Hindlimb muscle (tissue), 1 donor: Measurements from ENCODE around the gene DGKB. TPM values are rescaled to one million over a fixed set of nuclear protein-coding genes. Genes with fewer than 3 reads are reported as not detected.

Experiments used
- DNase-seq: peaks from one replicate; pipeline ENCODE4 v3.0.0-alpha.2; 2013
- polyA plus RNA-seq: library from polyadenylated mRNA; unstranded; fragments of 120-200 nt; gene quantifications from one replicate; pipeline ENCODE4 v1.2.1, GENCODE V29; 2013; ENCODE audit not compliant: insufficient read length

DGKB gene
- polyA plus RNA-seq, 1 donor: 0.35 TPM

DNA sequence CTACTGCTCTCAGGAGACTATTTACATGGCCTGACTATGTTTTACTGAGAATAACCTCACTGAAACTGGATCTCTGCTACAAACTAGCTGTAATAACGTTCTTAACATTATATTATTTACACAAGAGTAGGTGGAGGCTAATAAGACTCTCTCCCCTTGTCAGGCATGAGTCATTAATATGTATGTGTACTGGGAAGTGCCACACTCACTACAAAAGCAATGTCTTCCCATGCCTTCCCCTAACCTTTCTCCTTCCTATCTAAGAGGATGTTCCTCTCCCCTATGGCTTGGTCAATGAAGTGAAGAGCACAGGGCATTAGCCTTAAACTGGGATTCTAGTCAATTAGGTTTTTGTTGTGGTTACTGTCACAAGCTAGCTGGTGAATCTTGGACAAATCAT, 147.9 kb downstream of the DGKB start:
- no peak for DNase-seq

DNA sequence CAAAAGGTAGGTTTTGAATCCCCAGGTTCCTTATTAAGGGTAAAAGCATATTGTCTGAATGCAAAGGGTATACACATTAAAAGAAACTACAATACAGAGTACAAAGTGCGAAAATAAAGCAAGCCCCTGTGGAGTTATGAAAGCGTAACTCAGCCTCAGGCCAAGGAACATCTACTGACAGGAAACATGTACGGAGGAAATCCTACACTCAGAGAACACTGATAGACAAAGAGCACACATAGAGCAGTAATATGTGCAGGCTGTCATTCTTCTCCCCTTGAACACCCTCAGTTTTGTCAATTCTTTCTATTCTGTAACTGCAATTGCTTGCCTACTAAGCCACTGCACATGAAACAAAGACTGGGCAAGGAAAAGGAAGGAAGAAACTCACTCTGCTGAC, 150.2 kb downstream of the DGKB start:
- DNase-seq: no peak

DNA sequence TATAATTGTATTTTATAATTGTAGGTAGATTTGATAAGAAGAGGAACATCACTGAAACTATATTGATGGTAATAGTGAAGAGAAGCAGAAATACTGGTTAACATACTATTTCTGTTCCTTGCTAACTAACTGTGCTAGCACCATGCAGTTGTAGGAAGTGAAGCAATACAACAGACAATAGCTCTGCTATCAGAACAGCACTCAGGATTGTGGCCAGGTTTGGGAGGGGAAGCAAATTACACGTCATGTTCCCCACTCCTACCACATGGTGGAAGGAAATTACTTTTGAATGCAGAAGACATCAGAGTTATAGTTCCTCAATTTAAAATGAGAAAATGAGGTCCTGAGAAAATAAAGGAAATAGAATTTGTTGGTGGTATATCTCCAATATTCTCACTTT, 151.1 kb downstream of the DGKB start:
- DNase-seq: no peak

DNA sequence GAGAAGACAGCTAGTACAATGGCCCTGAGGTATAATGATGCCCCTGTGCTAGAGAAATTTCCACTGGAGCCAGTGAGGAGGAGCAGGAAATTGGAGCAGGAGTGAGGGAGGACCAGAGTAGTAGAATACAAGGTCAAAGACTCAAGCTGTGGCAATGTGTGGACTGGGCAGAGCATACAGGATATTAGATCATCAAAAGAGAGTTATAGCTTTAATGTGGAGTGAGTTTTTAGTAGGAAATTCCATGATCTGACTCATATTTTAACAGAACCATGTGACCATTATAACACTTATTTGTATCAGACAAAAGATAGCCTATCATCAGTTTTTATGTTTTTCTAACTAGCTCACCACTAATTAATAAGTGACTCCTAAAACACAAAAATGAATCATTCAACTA, 154.1 kb downstream of the DGKB start:
- DNase-seq: no peak

DNA sequence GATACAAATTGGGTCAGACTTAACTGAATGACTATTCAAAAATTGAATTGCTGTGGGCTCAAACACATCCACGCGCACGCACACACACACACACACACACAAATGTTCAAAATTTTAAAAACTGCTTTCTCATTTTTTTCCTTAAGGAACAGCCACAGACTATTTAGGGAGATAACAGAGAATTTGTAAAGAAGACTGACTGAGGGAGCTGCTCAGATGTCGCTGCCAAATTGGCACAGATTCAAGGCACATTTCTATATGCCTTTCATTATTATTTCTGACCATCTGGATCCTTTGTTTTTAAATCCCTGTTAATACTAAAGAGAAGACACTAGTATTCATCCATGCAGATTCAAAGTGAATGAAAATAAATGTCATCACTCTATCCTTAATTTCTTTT, 154.8 kb downstream of the DGKB start:
- peak; percentile 23 for DNase-seq

DNA sequence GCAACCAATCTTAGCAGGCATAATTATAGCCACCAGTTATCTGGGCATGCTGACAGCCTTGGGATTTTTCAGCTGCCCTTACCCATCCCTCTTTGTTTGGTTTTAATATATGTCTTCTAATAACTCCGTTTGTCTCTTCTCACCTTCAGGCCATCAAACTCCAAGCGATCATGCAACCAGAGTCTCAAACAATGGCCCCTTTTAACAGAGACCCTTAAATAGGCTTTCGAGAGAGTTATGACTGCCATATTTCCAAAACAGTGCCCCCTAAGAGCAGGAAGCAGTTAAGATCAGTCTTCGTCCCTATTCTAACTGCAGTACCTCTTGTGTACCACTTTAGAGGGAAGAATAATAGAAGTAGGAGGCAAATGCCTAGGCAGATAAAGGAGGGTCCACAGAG, 157.5 kb downstream of the DGKB start:
- DNase-seq: no peak

DNA sequence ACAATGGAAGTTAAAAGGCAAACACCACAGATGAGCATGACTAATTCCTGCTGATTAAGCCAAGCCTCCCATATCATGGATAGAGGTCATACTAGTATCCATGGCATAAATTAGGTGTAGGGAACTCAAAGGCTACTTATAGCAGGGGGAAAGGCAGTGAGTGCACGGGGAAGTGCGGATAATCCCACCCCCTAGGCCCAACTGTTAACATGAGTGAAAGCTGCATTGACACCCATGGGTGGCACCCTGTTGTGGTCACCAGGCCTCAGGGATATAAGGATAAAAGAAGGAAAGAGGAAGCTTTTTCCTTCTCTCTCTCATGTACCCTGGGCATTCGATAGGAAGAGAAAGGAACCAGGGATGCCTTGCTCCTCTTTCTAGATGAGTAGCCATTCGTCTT, 161.9 kb downstream of the DGKB start:
- DNase-seq: no peak

DNA sequence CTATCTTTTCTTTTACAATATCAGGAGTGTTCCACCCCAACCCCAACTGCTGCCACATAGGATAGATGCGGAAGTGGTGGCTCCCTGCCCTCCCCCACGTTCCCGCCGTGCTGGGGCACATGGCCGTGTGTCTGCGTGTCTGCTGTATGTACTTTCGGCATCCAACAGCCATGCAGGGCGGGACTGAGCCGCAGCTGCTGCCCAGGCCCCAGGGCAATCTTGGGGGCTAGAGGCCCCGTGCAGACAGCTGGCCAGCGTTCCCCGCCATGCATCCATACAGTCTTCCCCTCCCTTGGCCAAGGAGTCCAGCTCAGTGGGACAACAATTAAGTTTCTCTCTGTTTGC, 162.7 kb downstream of the DGKB start:
- DNase-seq: no peak

DNA sequence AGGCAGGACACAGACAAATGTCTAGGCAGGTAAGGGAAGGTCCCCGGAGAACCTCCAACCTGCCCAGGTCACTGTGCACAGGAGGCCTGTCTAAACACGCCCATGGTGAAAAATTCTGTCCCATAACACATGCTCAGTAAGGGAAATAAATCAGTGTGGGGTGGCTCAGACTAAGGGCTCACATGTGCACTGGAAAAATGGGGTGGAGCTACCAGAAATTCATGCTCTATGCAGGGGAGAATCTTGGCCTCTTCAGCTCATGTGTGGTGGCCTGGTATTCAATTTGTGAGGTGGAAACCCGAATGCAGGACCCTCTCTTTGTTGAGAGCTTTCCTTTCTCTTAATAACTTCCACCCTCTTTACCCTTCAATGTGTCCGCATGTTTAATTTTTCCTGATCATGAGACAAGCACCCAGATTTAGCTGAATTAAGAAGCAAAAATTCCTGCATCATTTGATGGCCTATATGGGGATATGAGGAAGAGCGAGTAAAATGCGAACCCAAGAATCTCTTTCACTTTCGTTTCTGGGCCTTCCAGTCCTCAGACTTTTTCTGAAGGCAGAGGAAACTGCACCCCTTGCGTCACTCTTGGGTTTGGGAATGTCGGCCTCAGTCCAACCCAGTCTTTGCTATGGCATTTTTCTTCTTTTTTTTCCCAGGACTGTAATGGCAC, 163.2 kb downstream of the DGKB start:
- DNase-seq: no peak

DNA sequence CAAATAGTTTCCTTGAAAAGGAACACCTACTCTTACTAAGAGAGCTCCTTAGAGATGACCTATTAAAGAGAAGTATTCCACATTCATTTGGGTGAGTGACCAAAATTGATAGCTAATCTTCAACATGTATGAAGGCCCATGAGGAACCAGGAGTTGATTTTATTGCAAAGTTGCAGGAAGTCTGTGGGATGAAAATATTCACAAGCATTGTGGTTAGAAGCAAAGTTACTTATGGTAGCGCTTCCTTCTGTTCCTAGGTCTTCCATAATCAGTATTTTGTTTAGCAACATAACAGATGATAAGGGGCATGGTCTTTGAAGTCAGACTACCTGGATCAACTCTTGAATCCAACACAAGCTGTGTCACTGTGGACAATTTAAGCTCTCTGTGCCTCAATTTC, 164.5 kb downstream of the DGKB start:
- DNase-seq: no peak

DNA sequence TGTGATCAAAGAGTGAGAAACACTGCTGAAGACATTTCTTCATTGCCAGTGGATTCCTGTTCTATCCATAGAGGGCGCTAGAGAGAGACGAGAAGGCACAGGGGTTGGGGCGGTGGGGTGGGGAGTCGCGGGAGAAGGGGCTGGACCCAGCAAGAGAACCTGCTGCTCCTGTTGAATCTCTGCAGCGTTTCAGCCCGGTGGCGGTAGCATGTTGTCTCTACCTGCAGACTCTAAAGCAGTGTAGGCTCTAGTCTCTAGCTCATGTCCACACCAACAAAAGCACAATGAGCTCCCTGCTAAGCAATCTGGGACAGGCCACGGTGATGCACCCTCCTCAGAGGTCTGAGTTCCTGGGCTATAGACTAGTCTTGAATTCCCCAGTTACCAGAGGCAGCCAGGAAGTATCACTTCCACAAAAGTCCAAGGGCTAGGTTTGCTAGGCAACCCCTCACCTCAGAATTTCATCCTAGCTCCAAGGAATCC, 167.7 kb downstream of the DGKB start:
- DNase-seq: no peak

DNA sequence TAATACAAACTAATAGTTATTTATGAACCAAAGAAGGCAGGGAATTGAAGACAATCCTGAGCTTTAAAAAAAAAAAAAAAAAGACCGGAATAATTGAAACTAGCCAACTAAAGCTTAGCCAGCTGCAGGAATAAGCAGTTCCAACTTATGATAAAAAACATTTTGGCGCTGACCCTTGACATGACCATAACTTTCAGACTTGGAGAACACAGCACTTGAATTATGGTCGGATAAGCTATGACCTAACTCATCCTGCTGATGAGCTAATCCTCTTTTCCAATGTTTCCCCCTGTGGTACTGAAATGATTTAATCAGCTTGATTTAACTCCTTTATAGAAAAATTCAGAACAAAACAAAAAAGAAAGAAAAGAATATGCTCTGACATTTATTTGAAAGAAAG, 181.8 kb downstream of the DGKB start:
- peak; percentile 78 for DNase-seq

DNA sequence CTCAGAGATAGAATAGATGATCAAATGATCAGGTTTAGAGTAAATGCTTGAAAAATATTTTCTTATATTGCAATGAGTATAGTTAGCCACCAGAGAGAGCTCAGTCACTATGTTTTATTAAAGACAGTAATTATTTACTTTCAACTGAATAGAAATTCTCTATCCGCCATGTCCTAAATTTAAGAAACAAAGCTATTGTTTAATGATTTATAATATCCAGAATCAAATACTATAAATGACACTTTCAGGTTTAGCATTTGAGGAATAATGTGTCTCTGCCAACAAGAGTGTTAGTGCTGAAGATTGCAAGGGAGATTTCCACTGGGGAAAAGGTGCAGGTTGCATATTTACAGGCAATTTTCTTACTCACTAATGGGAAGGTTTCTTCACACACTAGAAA, 184.7 kb downstream of the DGKB start:
- DNase-seq: no peak

DNA sequence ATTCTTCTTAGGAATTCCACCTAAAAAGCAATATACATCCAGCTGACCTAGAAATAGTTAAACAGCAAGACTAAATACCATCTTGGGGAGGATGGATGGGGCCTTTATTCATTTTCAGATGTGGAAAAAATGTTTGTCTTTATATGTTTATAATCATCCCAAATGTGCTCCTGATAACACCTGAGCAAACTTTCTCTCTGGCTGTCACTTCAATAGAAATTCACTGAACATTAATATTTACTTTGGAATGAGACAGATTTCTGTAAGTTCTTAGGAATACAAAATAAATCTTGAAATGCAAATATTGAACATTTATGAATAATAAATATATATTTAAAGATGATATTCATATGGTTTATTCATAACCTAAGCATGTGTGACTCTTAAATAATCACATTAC, 185.4 kb downstream of the DGKB start:
- DNase-seq: no peak

DNA sequence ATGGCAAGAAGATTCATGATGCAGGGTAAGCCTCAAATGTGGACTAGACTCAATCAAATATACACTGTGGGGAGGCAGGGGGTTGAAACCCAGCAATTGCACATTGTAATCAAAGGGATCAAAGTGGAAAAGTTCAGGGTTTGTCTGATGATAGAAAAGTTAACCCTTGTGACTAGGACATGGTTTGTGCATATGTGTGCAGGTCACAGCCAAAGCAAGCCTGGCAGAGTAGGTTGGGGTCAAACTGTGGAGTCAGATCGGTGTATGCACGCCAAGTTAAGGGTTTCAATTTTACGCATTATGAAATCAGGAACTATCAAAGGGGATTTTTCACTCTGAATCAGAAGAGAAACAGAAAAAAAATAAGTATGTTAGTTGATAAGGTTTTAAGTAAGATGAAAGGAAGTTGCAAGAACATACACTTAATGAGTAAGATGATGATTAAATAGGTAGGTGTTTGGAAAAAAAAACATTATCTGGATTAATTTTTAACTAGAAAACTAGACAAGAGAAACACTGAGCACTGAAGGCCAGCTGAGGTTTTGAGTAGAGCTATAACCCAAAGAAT, 188.3 kb downstream of the DGKB start:
- no peak for DNase-seq

DNA sequence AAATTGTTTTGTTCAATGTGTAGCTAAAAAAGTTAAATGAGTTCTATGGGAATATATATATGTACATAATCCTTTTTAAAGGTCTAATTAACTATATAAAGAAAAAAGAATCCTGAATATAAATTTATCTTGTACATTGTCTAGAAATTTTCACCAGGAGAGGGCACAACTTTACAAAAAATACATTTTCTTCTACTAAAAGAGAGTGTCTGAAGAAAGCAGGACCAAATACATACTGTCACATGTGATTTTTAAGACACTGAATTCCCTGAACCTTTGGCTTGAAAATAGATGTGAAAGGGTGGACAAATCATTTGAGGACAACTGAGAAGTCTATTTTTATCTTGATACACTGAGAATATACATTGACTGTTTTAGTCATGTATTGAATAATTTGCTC, 204.3 kb downstream of the DGKB start:
- DNase-seq: peak; percentile 23

DNA sequence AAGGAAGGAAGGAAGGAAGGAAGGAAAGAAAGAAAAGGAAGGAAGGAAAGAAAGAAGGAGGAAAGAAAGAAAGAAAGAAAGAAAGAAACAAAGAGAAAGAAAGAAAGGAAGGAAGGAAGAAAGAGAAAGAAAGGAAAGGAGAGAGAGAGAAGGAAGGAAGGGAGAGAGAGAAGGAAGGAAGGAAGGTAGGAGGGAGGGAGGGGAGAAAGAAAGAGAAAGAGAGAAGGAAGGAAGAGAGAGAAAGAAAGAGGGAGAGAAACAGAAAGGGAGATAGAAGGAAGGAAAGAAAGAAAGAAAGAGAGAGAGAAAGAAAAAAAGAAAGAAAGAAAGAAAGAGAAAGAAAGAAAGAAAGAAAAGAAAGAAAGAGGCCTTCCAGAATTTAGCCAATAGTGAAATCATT, 204.9 kb downstream of the DGKB start:
- DNase-seq: no peak

DNA sequence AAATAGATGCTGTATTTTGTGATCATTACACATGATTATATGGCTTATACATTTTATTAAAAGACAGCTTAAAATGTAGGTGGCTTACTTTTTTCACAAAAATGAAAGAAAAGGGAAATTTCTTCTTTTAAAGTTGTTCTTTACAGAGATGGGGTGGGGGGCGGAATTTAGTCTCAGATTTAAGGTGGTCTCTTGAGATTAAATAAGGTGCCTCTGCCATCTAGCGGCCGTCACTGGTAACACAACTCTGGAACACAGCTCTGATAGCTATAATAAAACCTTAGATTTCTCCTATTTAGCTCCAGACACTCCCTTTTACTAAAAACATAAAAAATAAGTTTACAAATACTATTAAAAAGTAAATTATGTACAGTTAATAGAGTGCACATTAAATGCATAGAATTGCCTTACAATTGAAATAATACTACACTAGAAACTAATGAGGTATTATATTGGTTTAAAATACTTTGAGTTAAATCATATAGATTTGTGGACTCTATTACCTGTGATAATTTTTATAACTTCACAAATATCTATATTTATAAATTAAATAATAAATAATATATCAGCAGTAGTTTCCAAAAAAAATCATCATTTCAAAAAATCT, 210.9 kb downstream of the DGKB start:
- peak; percentile 29 for DNase-seq

DNA sequence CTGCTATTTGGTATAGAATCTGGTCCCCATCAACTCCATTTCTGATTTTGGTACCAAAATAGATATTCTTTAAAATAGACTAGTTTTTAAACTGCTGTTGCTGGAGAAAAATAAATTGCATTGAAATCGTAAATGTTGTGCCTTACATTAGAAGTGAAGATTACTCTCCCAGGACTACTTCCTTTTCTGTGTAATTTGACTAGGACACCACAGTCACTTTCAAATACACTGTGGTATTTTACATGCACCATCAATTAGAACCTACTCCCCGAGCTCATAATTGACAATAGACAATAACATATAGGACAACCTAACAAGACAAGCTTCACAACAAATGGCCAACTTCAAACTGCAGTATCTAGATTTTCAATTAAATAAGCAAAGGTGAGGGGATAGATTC, 211.5 kb downstream of the DGKB start:
- no peak for DNase-seq

DNA sequence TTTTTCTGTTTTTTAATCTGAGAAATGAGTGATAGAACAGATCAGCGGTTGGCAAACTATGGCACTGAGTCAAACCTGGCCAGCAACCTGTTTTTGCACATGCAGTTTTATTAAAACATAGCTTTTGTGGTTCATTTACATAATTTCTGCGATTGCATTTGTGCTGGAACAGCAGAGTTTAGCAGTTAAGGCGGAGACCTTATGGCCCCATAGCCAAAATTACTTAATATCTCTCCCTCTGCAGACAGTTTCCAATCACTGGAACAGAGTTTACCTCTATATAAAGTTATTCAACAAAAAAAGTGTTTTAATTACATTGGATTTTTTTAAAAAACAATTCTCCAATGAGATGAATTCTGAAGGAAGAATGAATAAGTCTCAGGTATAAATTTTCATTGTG, 212.1 kb downstream of the DGKB start:
- no peak for DNase-seq

DNA sequence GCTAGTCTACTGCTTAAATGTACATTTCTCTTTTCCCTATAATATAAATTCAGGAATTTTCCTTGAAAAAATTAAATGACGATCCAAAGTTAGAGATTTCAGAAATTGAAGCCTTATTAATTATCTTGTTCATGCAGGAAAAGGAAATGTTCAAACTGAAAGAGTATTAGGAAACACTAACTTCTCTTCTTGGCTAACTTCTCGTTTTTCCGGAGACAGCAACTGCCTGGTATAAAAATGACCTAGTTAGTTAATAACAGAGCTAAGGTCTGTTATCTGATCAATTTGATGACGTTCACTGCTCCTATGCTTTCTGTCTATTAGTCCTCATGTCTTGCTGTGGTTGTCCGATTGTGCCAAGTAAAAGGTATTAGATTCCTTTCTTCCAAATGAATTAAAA, 212.5 kb downstream of the DGKB start:
- DNase-seq: no peak

DNA sequence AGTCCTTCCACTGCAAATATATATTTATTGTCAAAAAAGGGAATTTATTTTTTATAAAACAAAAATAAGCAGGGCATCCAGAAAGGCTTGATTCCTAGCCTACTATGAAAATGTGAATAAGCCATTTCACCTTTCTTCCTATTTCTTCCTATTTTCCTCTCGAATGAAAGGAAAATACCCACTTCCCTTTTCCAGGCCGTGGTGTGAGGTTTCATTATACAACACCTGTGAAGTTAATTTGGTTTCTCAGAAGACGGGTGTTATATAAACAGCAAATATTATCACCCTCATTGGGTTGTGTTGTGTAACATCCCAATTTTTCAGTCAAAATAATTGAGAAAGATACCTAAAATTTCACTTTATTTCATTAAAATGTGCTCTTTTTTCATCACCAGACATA, 214.3 kb downstream of the DGKB start:
- no peak for DNase-seq

DNA sequence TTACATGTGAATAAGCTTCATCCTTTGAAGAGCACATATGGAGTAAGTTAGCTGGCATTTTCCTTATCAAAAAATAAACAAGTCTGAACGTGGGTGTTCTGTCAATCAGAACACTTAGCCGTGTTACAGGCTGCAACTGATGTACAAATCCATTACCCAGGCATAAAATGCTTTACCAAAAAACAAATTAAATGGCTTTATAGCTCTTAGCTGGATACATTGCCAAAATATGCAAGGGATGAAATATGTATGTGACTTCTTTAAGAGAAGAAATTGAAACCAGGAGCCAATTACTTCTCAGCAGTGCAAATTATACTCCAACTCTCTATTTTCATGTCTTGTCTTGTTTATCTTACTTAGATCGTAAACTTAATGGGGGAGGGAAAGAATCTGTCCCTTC, 214.8 kb downstream of the DGKB start:
- no peak for DNase-seq

DNA sequence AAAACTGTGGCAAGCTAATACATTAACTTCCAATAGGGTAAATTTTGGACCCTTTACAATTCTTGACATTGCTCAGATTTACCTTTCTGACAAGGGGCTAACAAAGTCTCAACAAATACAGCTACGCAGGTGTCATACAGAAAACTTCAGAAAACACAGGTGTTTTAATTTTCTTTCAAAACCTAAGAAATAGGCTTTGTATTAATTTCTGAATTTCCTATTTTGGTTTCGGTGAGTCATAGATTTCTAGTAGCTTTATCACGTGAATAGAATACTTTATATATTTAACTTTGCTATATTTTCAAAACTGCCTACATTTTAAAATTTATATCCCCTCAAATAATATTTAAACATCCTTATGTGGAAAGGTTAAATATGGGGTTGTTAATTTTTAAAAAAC, 215.3 kb downstream of the DGKB start:
- DNase-seq: no peak

DNA sequence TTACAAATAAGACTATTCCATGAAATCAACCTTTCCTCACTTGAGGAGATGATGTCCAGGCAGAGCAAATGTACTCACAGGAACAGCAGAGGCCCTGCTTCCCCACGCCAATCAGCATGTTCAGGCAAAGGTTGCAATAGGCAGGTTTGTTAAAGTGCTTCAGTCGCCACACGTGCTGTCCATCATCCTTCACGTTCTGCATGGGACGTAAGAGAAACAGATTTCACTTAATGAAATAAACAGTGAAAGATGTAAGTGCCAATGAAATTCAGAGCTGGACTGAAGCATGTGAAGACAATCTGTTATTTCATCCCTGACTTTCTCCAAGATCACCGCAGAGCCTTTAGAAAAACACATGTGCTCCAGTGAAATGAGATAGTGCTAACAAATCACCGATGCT, 217.4 kb downstream of the DGKB start:
- peak; percentile 32 for DNase-seq
